ENCODE measurements around the gene RPL3.
A peak's percentile ranks its signal among the peaks of the same experiment; 100 is the strongest.
"Not testable (repeated sequence)": the region's sequence is repeated elsewhere in the genome, so short reads cannot be mapped to it uniquely, and the experiment has no call there.

The RPL3 gene

DNA sequence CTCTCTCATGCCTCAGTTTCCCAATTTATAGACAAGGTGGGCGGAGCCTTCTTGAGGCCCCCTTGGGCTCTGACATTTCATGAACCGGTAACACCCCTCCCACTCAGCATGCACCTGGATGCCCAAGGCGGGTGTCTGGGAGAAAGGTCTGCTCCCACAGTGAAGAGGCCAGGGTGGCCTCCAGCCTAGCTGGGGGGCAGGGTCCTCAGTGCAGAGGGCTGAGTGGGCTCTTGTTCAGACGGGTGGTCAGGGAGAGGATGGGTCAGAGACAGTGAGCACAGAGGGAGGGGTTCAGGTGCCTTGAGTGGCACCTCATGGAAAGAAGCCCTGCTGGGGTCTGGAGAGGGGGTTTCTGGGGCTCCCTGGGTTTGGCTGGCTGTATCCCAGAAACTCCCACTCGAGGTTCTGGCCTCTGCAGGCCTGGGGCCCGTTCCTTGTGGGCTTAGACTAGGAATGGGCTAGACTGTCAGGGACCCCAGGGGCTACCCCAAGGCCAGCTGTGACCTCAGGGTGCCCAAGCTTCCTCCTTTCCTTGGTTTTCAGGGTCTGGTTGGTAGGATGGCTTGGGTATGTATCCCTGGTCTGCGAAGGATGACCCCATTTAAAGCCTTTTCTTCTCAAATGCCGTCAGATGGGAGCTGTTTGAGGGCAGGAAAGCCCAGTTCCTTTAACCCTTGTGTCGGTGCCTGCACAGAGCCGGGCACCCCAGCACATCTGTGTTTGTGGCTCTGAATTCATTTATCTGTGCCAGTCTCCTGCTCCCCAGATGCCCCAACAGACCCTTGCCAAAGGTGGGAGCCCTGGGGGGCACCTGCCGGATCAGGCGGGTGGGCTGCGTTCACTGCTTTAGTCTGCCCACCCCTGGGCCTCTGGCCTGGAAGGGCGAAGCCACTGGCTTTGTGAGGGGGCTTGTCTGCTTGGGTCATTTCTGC lies 31.6 kb upstream of the RPL3 start:
- no peak for DNase-seq

GRCh38 chr22:39349967-39350726 lies 30.7 kb upstream of the RPL3 start, which contains the start of gene SYNGR1:
Gene SYNGR1, plus strand, starts transcription at chr22:39349991. Its CDS starts 20 bp downstream, at chr22:39350011.
- no peak for DNase-seq

DNA sequence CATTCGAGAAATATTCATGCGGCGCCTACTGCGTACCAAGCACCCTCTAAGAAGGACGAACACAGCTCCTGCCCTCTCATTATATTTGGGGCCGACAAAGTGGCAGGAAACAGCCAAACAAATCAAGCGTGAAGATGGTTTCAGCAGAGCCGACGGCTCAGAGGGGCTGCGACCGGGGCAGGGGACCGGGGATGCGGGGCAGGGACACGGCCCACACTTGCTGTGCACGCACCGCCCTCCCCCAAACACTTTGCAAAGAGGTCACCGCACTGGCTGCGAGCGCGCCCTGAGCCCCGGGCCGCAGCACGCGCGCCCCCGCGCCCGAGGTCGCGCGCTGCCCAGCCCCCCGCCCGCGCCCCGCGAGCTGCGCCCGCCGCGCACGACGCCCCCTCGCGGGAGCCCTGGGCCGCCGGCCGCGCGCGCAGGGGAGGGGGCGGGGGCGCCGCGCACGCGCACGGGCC lies 30.1 kb upstream of the RPL3 start:
- DNase-seq = peak; percentile 38

GRCh38 chr22:39348909-39349505 lies 29.6 kb upstream of the RPL3 start:
- no peak for DNase-seq

DNA sequence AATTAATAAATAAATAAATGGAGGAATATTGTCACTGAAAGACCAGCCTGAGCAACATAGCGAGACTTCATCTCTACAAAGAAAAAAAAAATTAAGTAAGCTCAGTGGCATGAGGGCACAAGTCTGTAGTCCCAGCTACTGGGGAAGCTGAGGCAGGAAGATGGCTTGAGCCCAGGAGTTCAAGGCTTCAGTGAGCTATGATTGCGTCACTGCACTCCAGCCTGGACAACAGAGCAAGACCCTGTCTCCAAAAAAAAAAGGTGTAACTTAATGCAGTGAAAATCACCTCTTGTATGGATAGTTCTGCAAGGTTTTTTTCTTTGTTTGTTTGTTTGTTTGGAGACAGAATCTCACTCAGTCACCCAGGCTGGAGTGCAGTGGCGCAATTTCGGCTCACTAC lies 25.8 kb upstream of the RPL3 start:
- DNase-seq = no peak

- DNase-seq = no peak
Measured at GRCh38 chr22:39344046-39344390, 24.6 kb upstream of the RPL3 start.

DNA sequence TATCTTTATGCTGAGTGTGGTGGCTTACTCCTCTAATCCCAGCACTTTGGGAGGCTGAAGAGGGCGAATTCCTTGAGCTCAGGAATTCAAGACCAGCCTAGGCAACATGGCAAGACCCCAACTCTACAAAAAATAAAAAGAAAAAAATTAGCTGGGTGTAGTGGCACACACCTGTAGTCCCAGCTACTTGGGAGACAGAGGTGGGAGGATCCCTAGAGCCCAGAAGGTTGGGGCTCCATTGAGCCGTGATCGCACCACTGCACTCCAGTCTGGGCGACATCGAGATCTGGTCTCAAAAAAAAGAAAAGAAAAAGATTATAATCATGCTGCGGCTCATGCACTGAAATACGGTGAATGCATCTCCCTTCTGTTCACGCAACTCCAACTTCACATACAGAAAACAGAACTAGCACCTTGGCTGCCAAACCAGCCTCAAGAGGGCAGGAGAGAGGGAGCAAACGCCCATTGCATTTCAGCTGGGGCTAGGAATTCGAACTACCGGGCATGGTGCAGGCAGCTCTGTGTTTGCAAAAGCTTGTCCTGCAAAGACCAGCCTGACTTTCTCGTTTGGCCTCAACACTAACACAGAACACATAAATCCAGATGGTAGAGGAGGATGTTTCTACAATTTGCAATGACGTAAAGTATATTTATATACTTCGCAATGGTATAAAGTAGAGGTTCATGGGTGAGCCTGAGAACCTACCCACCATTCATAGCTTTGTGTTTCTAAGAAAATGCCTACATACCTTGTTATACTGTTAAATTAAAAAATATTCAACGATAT lies 24.0 kb upstream of the RPL3 start:
- DNase-seq = peak; percentile 64

DNA sequence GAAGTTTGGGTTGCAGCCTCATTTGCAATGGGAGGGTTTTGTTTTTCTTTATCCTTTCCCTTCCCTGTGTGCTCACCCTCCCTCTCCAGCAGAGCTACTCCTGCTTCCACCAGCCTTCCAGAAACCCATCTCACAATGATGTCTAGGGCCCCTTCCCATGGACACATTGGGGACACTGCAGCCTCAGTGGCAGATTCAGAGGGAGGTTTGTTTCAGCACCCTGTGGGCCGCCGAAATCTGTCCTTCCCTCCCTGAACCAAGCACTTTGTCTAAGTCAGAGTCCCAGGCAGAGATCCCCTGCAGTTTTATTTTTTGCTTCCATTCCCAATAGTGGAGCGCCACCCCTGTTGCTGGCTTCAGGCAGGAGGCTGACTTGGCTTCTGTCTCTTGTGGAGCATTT lies 21.8 kb upstream of the RPL3 start:
- DNase-seq = no peak

DNA sequence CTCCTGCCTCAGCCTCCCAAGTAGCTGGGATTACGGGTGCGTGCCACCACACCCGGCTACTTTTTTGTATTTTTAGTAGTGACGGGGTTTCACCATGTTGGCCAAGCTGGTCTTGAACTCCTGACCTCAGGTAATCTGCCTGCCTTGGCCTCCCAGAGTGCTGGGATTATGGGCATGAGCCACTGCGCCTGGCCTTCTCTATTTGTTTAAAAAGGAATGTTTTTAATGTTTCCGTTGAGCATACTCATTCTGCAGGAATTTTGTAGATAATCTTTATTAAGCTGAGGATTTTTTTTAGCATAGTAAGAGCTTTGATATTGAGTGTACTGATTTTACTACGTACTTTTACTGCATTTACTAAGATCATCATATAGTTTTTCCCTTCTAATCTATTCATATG lies 20.4 kb upstream of the RPL3 start:
- not testable (repeated sequence) for DNase-seq

- DNase-seq = no peak
Measured at GRCh38 chr22:39336411-39336810, 17.0 kb upstream of the RPL3 start.

DNA sequence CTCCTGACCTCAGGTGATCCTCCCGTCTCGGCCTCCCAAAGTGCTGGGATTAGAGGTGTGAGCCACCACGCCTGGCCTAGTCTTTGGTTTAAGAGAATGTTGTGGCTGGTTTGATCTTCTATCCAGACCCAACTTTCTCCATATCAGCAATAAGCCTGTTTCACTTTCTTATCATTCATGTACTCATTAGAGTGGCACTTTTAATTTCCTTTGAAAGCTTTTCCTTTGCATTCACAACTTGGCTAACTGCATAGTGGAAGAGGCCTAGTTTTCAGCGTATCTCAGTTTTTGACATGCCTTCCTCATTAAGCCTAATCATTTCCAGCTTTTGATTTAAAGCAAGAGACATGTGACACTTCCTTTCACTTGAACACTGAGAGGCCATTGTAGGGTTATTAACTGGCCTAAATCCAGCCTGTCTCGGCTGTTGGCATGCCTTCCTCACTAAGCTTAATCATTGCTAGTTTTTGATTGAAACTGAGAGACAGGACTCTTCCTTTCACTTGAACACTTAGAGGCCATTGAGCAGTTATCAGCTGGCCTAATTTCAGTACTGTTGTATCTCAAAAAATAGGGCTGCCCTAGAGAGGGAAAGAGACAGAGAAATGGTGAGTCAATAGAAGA lies 13.1 kb upstream of the RPL3 start:
- no peak for DNase-seq

GRCh38 chr22:39330553-39330952 lies 11.1 kb upstream of the RPL3 start:
- DNase-seq = not testable (repeated sequence)

DNA sequence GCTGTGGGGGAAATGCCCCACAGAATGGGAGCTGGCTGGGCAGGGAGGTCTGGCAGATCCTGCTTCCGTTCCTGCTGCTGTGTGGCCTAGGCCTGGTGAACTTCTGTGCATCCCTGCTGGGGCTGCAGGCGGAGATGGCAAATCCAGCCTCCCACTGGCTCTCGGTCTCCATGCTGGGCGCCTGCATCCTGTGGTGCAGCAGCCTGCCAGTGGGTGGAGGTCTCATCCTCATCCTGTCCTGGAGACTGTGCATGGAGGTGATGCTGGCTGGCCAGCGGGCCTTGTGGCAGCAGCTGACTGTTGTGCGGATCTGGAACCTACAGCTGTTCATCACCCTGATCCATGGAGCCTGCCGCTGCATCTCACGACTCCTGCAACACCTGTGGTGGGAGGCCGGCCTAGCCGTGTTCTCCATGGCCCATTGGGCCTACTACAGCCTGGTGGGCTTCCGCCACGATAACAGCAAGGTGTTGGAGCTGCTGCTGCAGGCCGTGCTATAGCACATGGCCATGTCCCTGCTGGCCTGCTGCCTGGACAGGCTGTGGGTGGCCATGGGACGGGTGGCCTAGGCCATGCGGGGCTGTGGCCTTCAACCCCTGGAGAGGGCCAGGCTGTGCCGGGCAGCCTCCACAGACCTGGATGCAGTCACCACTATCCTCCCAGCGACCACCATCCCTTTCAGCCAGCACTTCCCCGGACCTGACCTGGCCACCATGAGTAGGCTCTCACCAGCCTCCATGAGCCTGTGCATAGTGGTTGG lies 8.8 kb upstream of the RPL3 start:
- no peak for DNase-seq

- DNase-seq = no peak
Measured at GRCh38 chr22:39325392-39325932, 6.0 kb upstream of the RPL3 start.

DNA sequence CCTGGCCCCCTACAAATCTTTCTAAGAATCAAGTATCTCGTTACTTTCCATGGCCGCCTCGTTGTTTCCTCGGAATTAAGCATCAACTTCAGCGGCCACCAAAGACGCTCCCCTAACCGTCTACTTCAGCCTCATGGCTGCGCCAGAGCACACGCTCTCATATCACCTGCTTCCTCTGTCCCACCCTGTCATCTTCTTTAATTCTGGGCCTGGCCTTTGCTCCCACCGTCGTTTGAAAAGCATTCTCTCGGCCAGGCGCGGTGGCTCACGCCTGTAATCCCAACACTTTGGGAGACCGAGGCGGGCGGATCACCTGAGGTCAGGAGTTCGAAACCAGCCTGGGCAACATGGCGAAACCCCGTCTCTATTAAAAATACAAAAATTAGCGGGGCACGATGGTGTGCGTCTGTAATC lies 1.2 kb upstream of the RPL3 start:
- DNase-seq = not testable (repeated sequence)

- peak; percentile 66 for DNase-seq
Measured at GRCh38 chr22:39318507-39319283, 728 bp downstream of the RPL3 start.

DNA sequence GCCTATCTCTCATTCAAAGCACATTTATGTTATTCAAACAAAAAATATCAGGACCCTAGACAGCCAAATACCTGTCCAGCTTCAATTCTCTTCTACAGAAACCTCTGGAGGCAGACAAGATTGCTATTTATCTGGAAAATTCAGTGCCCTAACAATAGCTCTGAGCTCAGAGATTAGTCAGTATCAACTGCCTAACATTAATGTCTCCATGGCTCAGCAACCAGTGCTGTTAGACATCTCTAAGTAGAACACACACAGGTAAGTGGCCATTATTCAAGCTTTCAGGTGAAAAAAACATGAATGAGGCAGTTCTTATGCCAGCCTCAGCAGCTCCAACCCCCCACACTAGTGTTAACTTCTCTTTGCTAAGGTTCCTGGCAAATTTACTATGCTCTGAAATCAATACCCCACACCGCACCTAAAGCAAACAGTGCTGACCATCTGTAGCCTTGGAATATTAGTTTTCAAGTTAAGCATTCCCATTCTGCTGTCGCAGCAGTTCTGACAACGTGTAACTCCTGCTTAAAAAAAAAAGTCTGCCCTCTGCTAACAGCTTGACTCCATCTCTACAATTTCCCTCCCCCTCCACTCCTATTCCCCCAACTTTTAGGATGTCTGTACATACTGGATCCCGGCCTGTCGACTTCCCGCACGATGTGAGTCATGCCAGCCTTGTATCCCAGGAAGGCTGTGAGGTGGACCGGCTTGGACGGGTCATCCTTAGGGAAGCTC lies 1.5 kb downstream of the RPL3 start:
- no peak for DNase-seq

DNA sequence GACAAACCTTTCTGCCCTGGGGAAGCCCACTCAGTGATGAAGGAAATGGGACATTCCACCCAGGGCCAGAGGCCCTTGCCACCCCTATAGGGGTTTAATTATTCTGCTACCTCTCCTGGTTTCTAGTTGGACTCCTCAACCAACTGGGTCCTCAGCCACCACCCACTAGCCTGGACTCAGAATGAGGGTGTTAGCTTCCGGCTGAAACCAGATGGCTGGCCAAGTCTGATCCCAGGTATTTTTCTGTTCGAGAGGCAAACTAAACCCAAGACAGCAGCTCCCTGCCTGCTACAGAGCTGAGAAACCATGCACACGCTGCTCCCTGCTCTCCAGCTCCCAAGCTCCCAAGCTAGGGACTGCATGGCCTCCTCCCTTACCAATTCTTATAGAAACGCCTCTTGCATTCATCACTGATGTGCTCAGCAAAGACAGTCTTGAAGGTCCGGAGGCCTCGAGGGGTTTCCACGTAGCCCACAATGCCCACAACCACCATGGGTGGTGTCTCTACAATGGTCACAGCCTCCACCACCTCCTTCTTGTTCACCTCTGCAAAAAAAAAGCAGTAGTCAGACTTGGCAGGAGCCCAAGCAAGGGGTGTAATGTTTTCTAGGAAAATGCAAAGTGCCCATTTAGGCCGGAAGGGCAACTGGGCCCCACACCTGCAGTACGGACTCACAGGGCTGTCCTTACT lies 2.2 kb downstream of the RPL3 start:
- DNase-seq = peak; percentile 63

Measured in stimulated activated CD8-positive, alpha-beta memory T cell treated with anti-CD3 and anti-CD28 coated beads, Interleukin-4, amount 100 ng/mL, for 48 hours (primary cell).